ENCODE measurements around the gene RIT2. TPM values are rescaled to one million over a fixed set of nuclear protein-coding genes. Genes with fewer than 3 reads are reported as not detected.

Gene RIT2
- total RNA-seq, 4 donors from 2014 or later: not detected

DNA sequence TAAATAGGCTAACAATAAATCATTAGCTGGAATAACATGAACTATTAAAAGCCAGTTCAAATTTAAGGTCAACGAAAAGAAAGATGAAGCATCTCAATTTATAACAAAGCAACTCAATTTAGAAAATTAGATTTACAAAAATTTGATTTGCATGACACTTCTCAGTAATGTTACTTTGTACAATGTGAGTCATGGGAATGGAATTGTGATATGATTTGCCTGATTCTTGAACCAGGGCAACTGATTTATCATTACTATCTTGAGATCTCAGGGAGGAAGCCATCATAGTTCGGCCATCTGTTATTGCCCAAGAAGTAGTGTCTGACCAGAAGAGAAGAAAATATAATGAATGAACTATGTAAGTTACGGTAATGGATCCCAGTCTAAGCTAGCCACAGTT lies 193.1 kb downstream of the RIT2 start:
- H3K4me3 ChIP-seq: no peak overlapping the region
- no peaks in the 10 kb centered on the region for H3K27me3 ChIP-seq
- no peak for TF ChIP-seq POLR2A (IDR thresholded peaks at IDR 0.05; ENCODE audit: low read depth)
- TF ChIP-seq, protein P1, sequence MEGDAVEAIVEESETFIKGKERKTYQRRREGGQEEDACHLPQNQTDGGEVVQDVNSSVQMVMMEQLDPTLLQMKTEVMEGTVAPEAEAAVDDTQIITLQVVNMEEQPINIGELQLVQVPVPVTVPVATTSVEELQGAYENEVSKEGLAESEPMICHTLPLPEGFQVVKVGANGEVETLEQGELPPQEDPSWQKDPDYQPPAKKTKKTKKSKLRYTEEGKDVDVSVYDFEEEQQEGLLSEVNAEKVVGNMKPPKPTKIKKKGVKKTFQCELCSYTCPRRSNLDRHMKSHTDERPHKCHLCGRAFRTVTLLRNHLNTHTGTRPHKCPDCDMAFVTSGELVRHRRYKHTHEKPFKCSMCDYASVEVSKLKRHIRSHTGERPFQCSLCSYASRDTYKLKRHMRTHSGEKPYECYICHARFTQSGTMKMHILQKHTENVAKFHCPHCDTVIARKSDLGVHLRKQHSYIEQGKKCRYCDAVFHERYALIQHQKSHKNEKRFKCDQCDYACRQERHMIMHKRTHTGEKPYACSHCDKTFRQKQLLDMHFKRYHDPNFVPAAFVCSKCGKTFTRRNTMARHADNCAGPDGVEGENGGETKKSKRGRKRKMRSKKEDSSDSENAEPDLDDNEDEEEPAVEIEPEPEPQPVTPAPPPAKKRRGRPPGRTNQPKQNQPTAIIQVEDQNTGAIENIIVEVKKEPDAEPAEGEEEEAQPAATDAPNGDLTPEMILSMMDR (IDR thresholded peaks at IDR 0.05): no peak
- TF ChIP-seq EP300 (IDR thresholded peaks at IDR 0.05): no peak
- TF ChIP-seq POLR2AphosphoS5 (IDR thresholded peaks at IDR 0.05): no peak
- WGBS: 92% methylated on average over 3 of the region's 3 CpGs
- no peak for DNase-seq (ENCODE audit: extremely low spot score)
- no peak overlapping the region for H3K27ac ChIP-seq (replicated peaks in 1 of 4)
- H3K9me3 ChIP-seq: no peaks in the 10 kb centered on the region
- no peaks in the 10 kb centered on the region for H3K36me3 ChIP-seq
- no peaks in the 10 kb centered on the region for H3K4me1 ChIP-seq
- intact Hi-C loops (cut with DNase I): no loop called here

DNA sequence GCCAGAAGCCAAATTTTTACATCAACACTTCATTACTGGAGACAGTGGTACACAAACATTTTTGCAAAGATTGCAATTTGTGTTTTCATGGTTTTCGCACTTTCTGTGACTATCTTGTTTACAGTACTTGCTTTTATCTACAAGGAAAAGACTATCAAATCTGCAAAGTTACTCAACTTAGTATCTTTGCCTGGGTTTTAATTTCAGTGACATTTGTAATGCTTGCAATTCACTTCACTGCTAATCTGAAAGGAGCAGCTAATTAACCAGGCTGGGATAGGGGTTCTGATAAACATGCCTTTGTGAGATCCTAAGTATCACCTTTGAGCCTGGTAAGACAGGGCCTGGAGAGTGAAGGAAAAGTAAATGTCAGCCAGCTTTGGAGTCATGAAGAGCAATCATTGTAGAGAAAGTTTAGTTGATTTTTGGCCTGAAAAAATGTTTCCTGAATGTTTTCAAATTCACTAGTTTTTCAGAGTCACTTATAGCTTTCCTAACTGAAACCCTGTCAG lies 194.2 kb downstream of the RIT2 start:
- Histone ChIP-seq H3K27ac (replicated peaks in 1 of 4) (no peak overlapping the region), H3K4me3 (no peak overlapping the region), H3K27me3 (no peaks in the 10 kb centered on the region), H3K4me1 (no peaks in the 10 kb centered on the region), H3K9me3 (no peaks in the 10 kb centered on the region), H3K36me3 (no peaks in the 10 kb centered on the region)
- TF ChIP-seq EP300 (IDR thresholded peaks at IDR 0.05) (no peak), POLR2AphosphoS5 (IDR thresholded peaks at IDR 0.05) (no peak), POLR2A (IDR thresholded peaks at IDR 0.05; ENCODE audit: low read depth) (no peak)
- TF ChIP-seq, protein P1 (IDR thresholded peaks at IDR 0.05): no peak
- intact Hi-C loops (cut with DNase I): no loop called here
- 64% methylated on average over 1 of the region's 1 CpG for WGBS
- DNase-seq (ENCODE audit: extremely low spot score): no peak

DNA sequence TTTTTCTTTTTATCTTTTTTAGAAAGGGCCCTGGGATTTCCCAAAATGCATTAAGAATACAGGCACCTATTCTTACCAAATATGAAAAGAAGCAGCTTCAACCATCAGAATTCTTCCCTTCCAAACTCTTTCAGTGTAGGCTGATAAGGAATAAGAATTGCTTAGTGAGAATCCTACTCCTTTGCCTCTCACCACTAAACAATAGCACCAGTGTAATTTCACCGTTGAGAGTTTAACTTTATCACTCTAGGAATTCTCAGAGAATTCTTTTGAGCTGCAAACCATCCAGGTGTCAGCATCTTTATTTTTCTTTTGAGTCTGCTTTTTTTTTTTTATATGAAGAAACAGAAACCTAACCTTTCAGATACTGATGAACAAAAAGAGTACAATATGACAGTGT lies 194.9 kb downstream of the RIT2 start:
- WGBS: 21% methylated on average over 1 of the region's 1 CpG

DNA sequence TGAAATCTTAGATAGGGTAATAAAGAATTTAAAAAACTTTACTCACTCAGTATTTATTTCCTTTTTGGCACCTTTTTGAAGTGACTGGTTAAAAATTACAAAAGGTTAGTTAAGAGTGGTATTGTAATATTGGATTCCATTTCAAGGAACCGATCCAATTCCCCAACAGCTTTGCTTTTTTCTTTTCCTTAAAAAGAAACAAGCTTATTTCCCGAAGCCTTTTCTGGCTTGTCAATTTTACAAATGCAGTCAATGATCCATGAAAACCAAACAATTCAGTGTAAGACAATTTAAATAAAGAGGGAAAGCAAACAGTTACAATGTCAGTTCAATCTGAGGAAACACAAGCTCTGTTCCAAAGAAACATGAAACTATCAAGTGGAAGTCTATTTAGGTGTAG lies 200.2 kb downstream of the RIT2 start:
- no peak overlapping the region for H3K27ac ChIP-seq (replicated peaks in 1 of 4)
- no peaks in the 10 kb centered on the region for H3K27me3 ChIP-seq
- 75% methylated on average over 2 of the region's 2 CpGs for WGBS
- intact Hi-C loops (cut with DNase I): no loop called here
- no peaks in the 10 kb centered on the region for H3K36me3 ChIP-seq
- no peaks in the 10 kb centered on the region for H3K9me3 ChIP-seq
- no peak for DNase-seq (ENCODE audit: extremely low spot score)
- H3K4me3 ChIP-seq: no peak overlapping the region
- no peak for TF ChIP-seq POLR2AphosphoS5 (IDR thresholded peaks at IDR 0.05)
- TF ChIP-seq EP300 (IDR thresholded peaks at IDR 0.05): no peak
- TF ChIP-seq, protein P1 (IDR thresholded peaks at IDR 0.05): no peak
- TF ChIP-seq POLR2A (IDR thresholded peaks at IDR 0.05; ENCODE audit: low read depth): no peak
- H3K4me1 ChIP-seq: no peaks in the 10 kb centered on the region

More for the DNA sequence above, 194.9 kb downstream of the RIT2 start:
- DNase-seq (ENCODE audit: extremely low spot score): no peak
- H3K4me1 ChIP-seq: no peaks in the 10 kb centered on the region
- intact Hi-C loops (cut with DNase I): no loop called here
- no peaks in the 10 kb centered on the region for H3K9me3 ChIP-seq
- no peak overlapping the region for H3K4me3 ChIP-seq
- H3K36me3 ChIP-seq: no peaks in the 10 kb centered on the region
- H3K27me3 ChIP-seq: no peaks in the 10 kb centered on the region
- no peak overlapping the region for H3K27ac ChIP-seq (replicated peaks in 1 of 4)
- TF ChIP-seq POLR2AphosphoS5 (IDR thresholded peaks at IDR 0.05) (no peak), EP300 (IDR thresholded peaks at IDR 0.05) (no peak), POLR2A (IDR thresholded peaks at IDR 0.05; ENCODE audit: low read depth) (no peak)
- TF ChIP-seq, protein P1 (IDR thresholded peaks at IDR 0.05): no peak

DNA sequence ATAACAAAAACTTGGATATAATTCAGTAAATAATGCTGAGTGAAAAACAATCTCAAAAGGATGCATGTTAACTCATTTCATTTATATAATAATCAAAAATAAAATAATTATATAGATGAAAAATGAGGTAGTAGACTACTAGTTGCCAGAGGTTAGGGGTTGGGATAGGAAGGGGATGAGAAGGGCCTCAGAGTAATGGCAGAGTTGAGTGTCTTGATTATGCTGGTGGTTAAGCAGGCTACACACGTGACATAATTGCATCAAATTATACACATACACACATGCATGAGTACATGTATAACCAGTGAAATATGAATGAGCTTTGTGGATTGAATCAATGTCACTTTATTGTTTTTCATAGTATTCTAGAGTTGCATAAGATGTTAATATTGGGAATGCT lies 201.0 kb downstream of the RIT2 start:
- no peaks in the 10 kb centered on the region for H3K27me3 ChIP-seq
- no peaks in the 10 kb centered on the region for H3K4me1 ChIP-seq
- DNase-seq (ENCODE audit: extremely low spot score): no peak
- 93% methylated on average over 1 of the region's 1 CpG for WGBS
- TF ChIP-seq POLR2AphosphoS5 (IDR thresholded peaks at IDR 0.05): no peak
- TF ChIP-seq EP300 (IDR thresholded peaks at IDR 0.05): no peak
- TF ChIP-seq POLR2A (IDR thresholded peaks at IDR 0.05; ENCODE audit: low read depth): no peak
- TF ChIP-seq, protein P1 (IDR thresholded peaks at IDR 0.05): no peak
- no peaks in the 10 kb centered on the region for H3K9me3 ChIP-seq
- H3K36me3 ChIP-seq: no peaks in the 10 kb centered on the region
- no peak overlapping the region for H3K27ac ChIP-seq (replicated peaks in 1 of 4)
- no peak overlapping the region for H3K4me3 ChIP-seq
- intact Hi-C loops (cut with DNase I): no loop called here

Data from esophagus muscularis mucosa (tissue), 4 donors.